Measurements from ENCODE around the gene GFOD2.

Gene GFOD2

DNA sequence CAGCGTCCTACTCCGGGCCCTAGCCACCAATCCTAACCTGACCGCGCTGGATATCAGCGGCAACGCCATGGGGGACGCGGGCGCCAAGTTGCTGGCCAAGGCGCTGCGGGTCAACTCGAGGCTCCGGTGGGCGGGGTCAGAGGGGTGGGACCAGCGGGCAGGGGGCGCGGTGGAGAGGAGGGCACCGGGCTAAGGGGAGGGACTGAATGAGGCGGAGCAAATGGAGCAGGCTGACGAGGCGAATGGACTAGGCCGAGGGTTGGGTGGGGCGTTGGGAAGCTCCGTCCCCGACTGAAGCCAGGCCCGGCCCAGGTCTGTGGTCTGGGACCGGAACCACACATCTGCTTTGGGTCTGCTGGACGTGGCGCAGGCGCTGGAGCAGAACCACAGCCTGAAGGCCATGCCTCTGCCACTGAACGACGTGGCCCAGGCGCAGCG is 69.6 kb downstream of the GFOD2 start:
- Histone ChIP-seq H2AFZ (ENCODE audit: low read depth) (no peak overlapping the region), H3K79me2 (ENCODE audit: insufficient read depth, low read depth) (peaks cover 10% of the 10 kb centered on the region; the same call in 1 of the 2 replicates), H3K9ac (no peak overlapping the region), H3K4me2 (no peak overlapping the region), H3K36me3 (ENCODE audit: insufficient read depth) (no peaks in the 10 kb centered on the region; the same call in 1 of the 2 replicates), H3K4me1 (ENCODE audit: low read depth, poor library complexity, severe bottlenecking) (peaks cover 6% of the 10 kb centered on the region), H3K4me3 (IDR thresholded peaks at IDR 0.05; ENCODE audit: insufficient read depth, low read depth, low read length) (no peak overlapping the region), H3K27me3 (ENCODE audit: insufficient read depth, low read depth) (no peaks in the 10 kb centered on the region), H3K27ac (no peak overlapping the region), H4K20me1 (ENCODE audit: insufficient read depth) (no peaks in the 10 kb centered on the region)
- TF ChIP-seq, protein P1, sequence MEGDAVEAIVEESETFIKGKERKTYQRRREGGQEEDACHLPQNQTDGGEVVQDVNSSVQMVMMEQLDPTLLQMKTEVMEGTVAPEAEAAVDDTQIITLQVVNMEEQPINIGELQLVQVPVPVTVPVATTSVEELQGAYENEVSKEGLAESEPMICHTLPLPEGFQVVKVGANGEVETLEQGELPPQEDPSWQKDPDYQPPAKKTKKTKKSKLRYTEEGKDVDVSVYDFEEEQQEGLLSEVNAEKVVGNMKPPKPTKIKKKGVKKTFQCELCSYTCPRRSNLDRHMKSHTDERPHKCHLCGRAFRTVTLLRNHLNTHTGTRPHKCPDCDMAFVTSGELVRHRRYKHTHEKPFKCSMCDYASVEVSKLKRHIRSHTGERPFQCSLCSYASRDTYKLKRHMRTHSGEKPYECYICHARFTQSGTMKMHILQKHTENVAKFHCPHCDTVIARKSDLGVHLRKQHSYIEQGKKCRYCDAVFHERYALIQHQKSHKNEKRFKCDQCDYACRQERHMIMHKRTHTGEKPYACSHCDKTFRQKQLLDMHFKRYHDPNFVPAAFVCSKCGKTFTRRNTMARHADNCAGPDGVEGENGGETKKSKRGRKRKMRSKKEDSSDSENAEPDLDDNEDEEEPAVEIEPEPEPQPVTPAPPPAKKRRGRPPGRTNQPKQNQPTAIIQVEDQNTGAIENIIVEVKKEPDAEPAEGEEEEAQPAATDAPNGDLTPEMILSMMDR (conservative IDR thresholded peaks at IDR 0.05; ENCODE audit: low read depth, low read length), result no peak

DNA sequence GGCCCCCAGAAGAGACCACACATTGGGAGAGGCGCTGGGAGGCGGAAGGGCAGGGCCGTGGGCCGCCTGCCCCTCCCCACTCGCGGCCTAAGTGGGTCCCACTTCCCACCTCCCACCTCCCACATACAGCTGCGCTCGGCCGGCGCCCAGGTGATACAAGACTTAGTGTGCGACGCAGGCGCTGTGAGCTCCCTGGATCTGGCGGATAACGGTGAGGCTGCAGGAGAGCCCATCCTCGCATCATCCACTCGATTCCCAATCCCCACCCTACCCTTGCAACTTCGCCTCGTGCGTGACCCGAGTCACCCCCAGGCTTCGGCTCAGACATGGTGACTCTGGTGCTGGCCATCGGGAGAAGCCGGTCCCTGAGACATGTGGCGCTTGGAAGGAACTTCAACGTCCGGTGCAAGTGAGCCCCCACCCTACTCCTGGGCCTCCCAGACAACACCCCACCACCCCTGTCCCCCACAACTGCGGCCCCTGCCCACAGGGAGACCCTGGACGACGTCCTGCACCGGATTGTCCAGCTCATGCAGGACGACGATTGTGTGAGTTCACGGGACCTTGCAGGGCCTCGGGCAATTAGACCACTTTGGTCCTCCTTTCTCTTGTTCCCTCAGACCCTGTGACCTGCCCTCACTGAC is 70.2 kb downstream of the GFOD2 start:
- TF ChIP-seq, protein P1 (conservative IDR thresholded peaks at IDR 0.05; ENCODE audit: low read depth, low read length), result no peak
- no peak overlapping the region for H3K4me2 ChIP-seq
- no peak overlapping the region for H3K4me3 ChIP-seq (IDR thresholded peaks at IDR 0.05; ENCODE audit: insufficient read depth, low read depth, low read length)
- H3K79me2 ChIP-seq (ENCODE audit: insufficient read depth, low read depth), result peaks cover 10% of the 10 kb centered on the region; the same call in 1 of the 2 replicates
- no peak overlapping the region for H2AFZ ChIP-seq (ENCODE audit: low read depth)
- peaks cover 12% of the 10 kb centered on the region for H3K4me1 ChIP-seq (ENCODE audit: low read depth, poor library complexity, severe bottlenecking)
- no peaks in the 10 kb centered on the region for H4K20me1 ChIP-seq (ENCODE audit: insufficient read depth)
- H3K27ac ChIP-seq, result no peak overlapping the region
- no peaks in the 10 kb centered on the region for H3K27me3 ChIP-seq (ENCODE audit: insufficient read depth, low read depth)
- no peak overlapping the region for H3K9ac ChIP-seq
- H3K36me3 ChIP-seq (ENCODE audit: insufficient read depth), result no peaks in the 10 kb centered on the region; the same call in 1 of the 2 replicates

DNA sequence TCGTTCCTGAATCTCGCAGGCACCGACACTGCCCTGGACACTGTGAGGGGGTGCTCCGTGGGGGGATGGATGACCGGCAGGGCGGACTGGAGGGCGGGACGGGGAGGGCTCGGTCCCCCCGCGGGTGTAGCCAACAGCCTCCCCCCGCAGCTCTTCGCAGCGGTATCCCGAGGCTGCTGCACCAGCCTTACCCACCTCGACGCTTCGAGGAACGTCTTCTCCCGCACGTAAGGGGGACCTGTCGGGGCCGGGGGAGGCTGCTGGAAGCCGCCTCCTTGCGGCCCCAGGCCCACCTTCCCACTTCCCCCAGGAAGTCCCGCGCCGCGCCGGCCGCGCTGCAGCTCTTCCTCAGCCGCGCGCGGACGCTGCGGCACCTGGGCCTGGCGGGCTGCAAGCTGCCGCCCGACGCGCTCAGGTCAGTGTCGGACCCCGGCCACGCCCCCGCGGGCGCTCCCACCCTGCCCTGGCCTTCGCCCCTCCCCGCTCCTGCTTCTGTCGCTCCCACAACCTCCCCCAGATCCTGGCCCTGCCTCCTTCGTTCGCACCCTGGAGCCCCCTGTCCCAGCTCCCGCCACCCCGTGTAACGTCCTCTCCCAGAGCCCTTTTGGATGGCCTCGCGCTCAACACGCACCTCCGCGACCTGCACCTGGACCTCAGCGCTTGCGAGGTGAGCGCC is 70.9 kb downstream of the GFOD2 start:
- TF ChIP-seq, protein P1 (conservative IDR thresholded peaks at IDR 0.05; ENCODE audit: low read depth, low read length), result no peak
- Histone ChIP-seq H4K20me1 (ENCODE audit: insufficient read depth) (no peaks in the 10 kb centered on the region), H3K27me3 (ENCODE audit: insufficient read depth, low read depth) (no peaks in the 10 kb centered on the region), H3K4me2 (no peak overlapping the region), H3K4me3 (IDR thresholded peaks at IDR 0.05; ENCODE audit: insufficient read depth, low read depth, low read length) (no peak overlapping the region), H3K4me1 (ENCODE audit: low read depth, poor library complexity, severe bottlenecking) (peaks cover 12% of the 10 kb centered on the region), H3K36me3 (ENCODE audit: insufficient read depth) (no peaks in the 10 kb centered on the region; the same call in 1 of the 2 replicates), H3K9ac (no peak overlapping the region), H3K79me2 (ENCODE audit: insufficient read depth, low read depth) (peaks cover 10% of the 10 kb centered on the region; the same call in 1 of the 2 replicates), H2AFZ (ENCODE audit: low read depth) (no peak overlapping the region), H3K27ac (no peak overlapping the region)

DNA sequence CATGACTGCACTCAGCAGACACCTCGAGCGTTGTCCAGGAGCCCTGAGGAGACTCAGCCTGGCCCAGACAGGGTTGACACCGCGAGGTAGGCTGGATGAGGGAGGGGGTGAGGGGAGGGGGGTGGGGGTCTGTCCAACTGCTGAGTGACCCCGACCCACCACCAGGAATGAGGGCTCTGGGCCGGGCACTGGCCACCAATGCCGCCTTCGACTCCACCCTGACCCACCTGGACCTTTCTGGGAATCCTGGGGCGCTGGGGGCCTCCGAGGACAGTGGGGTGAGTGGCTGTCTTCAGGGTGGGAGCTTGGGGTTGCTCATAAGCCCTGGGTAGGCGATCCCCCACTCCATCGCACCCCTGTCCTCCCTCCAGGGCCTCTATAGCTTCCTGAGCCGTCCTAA is 71.4 kb downstream of the GFOD2 start:
- Histone ChIP-seq H3K36me3 (ENCODE audit: insufficient read depth) (no peaks in the 10 kb centered on the region; the same call in 1 of the 2 replicates), H3K4me2 (no peak overlapping the region), H3K79me2 (ENCODE audit: insufficient read depth, low read depth) (peaks cover 10% of the 10 kb centered on the region; the same call in 1 of the 2 replicates)

More for the DNA sequence above, 71.4 kb downstream of the GFOD2 start:
- H4K20me1 ChIP-seq (ENCODE audit: insufficient read depth), result no peaks in the 10 kb centered on the region
- TF ChIP-seq, protein P1 (conservative IDR thresholded peaks at IDR 0.05; ENCODE audit: low read depth, low read length), result no peak
- H3K27me3 ChIP-seq (ENCODE audit: insufficient read depth, low read depth), result no peaks in the 10 kb centered on the region
- no peak overlapping the region for H3K4me3 ChIP-seq (IDR thresholded peaks at IDR 0.05; ENCODE audit: insufficient read depth, low read depth, low read length)
- no peak overlapping the region for H3K9ac ChIP-seq
- H3K4me1 ChIP-seq (ENCODE audit: low read depth, poor library complexity, severe bottlenecking), result peaks cover 12% of the 10 kb centered on the region
- H2AFZ ChIP-seq (ENCODE audit: low read depth), result no peak overlapping the region
- no peak overlapping the region for H3K27ac ChIP-seq

Measured in KMS-11 (cell line).